ENCODE measurements around the gene N4BP2L1.

Gene N4BP2L1

DNA sequence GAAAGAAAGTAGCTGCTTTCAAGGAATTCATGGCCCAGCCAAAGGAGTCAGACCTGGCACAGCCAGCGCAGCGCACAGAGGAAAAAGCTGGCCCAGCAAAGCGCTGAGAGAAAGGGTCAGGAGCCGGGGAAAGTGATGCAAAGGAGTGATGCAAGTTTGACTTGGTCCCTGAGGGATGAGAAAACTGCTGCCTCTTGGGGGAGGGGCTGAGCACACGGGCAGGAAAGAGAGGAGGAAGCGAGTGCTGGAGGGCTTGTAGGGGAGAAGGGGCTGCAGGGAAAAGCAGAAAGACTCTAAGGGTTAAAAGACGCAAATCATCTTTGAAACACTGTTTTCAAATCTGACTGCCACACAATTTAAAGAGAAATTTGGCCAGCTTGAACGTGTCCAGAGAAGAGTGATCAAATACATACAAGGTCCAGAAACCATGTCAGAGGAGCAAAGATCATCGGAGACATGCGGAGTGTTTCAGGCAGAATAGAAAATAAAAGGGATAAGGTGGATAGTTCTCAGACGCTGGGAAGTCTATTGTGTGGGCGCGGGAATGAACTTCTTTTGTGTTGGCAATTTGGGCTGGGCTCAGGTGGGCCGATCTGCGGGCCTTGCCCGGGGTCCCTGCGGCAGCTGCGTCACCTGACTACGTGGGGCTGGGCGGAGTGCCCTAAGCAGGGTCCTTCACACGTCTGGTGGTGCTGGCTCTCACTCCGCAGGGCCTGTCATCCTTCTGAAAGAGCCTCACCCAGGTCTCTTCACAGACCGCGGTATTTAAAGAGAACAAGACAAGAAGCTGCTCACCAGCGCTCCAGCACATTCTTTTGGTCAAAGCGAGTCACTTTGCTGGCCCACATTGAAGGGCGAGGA lies 18.1 kb downstream of the N4BP2L1 start:
- no peaks in the 10 kb centered on the region for H3K9me3 ChIP-seq (ENCODE audit: insufficient read depth, low read length)
- H3K36me3 ChIP-seq (ENCODE audit: low read length) = no peaks in the 10 kb centered on the region
- no peaks in the 10 kb centered on the region for H3K79me2 ChIP-seq (ENCODE audit: insufficient read depth, low read length)
- H2AFZ ChIP-seq (ENCODE audit: low read depth, low read length, severe bottlenecking) = no peak overlapping the region
- no peaks in the 10 kb centered on the region for H3F3A ChIP-seq (ENCODE audit: insufficient read depth)
- no peak overlapping the region for H3K4me2 ChIP-seq (ENCODE audit: low read depth, low read length, poor library complexity, severe bottlenecking)
- H3K27me3 ChIP-seq (ENCODE audit: low read length) = no peaks in the 10 kb centered on the region
- H3K27ac ChIP-seq (ENCODE audit: low read depth, low read length) = no peak overlapping the region
- H3K9me2 ChIP-seq (replicated peaks; ENCODE audit: insufficient read depth, low read length) = no peaks in the 10 kb centered on the region
- no peak overlapping the region for H3K4me3 ChIP-seq (ENCODE audit: insufficient read depth, low read length, poor library complexity, severe bottlenecking)
- no peaks in the 10 kb centered on the region for H4K20me1 ChIP-seq (ENCODE audit: low read depth, low read length)
- no peak overlapping the region for H3K9ac ChIP-seq (ENCODE audit: low read length)
- TF ChIP-seq, protein P1, sequence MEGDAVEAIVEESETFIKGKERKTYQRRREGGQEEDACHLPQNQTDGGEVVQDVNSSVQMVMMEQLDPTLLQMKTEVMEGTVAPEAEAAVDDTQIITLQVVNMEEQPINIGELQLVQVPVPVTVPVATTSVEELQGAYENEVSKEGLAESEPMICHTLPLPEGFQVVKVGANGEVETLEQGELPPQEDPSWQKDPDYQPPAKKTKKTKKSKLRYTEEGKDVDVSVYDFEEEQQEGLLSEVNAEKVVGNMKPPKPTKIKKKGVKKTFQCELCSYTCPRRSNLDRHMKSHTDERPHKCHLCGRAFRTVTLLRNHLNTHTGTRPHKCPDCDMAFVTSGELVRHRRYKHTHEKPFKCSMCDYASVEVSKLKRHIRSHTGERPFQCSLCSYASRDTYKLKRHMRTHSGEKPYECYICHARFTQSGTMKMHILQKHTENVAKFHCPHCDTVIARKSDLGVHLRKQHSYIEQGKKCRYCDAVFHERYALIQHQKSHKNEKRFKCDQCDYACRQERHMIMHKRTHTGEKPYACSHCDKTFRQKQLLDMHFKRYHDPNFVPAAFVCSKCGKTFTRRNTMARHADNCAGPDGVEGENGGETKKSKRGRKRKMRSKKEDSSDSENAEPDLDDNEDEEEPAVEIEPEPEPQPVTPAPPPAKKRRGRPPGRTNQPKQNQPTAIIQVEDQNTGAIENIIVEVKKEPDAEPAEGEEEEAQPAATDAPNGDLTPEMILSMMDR (IDR thresholded peaks at IDR 0.05; ENCODE audit: insufficient read depth, low read length, poor library complexity, severe bottlenecking) = no peak
- TF ChIP-seq EZH2phosphoT487 (conservative IDR thresholded peaks at IDR 0.05; ENCODE audit: low read length) = no peak

DNA sequence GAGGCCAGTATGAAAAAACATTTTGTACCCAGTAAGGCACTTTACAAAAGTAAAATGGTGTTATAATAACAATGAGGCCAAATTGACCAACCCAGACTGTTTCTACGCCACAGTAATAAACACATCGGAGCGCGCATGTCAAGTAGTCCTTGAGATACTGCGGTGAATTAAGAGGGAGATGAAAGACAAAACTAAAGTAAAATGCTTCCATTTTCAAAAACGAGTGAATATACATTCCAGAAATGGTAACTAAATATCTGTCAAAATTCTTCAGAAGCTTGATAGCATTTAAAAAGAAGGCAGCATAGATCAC lies 19.0 kb downstream of the N4BP2L1 start:
- H3K27ac ChIP-seq (ENCODE audit: low read depth, low read length) = no peak overlapping the region
- H3F3A ChIP-seq (ENCODE audit: insufficient read depth) = no peaks in the 10 kb centered on the region
- H3K36me3 ChIP-seq (ENCODE audit: low read length) = no peaks in the 10 kb centered on the region
- no peaks in the 10 kb centered on the region for H4K20me1 ChIP-seq (ENCODE audit: low read depth, low read length)
- H3K27me3 ChIP-seq (ENCODE audit: low read length) = no peaks in the 10 kb centered on the region
- no peak overlapping the region for H3K4me3 ChIP-seq (ENCODE audit: insufficient read depth, low read length, poor library complexity, severe bottlenecking)
- no peaks in the 10 kb centered on the region for H3K79me2 ChIP-seq (ENCODE audit: insufficient read depth, low read length)
- H3K4me2 ChIP-seq (ENCODE audit: low read depth, low read length, poor library complexity, severe bottlenecking) = no peak overlapping the region
- TF ChIP-seq, protein P1 (IDR thresholded peaks at IDR 0.05; ENCODE audit: insufficient read depth, low read length, poor library complexity, severe bottlenecking) = no peak
- TF ChIP-seq EZH2phosphoT487 (conservative IDR thresholded peaks at IDR 0.05; ENCODE audit: low read length) = no peak
- H3K9ac ChIP-seq (ENCODE audit: low read length) = no peak overlapping the region
- no peaks in the 10 kb centered on the region for H3K9me3 ChIP-seq (ENCODE audit: insufficient read depth, low read length)
- no peaks in the 10 kb centered on the region for H3K9me2 ChIP-seq (replicated peaks; ENCODE audit: insufficient read depth, low read length)
- H2AFZ ChIP-seq (ENCODE audit: low read depth, low read length, severe bottlenecking) = no peak overlapping the region

DNA sequence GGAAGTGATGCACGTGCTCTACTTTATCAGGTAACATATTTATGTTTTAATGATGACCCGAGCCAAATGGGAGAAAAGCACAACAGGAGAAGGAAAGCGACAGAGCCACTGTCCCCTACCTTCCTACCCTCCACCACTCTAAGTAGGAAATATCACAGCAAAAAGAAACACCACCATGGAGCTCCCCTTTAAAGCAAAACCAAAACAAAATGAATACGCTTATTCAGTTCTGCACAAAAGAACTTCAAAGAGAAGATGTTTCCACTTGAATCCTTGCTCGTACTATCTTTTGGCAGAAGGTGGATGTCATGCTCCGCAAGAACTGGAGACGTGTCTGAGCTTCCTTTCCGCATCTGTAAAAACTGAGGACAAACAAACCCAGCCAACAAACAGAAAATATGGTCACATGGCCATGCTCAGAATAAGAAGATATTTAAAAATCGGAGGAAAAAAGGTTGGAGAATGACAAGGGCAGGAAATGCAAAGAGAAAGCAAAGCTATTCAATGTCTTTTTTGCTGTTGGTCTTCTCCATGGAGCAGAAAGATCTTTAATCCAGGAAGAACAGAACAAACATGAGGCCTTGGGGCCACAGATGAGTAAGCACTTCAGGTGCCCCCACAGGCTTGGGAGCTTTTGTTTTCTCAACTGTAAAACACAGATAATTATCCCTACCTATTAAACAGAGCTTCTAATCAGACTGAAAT lies 19.5 kb downstream of the N4BP2L1 start:
- TF ChIP-seq EZH2phosphoT487 (conservative IDR thresholded peaks at IDR 0.05; ENCODE audit: low read length) = no peak
- TF ChIP-seq, protein P1 (IDR thresholded peaks at IDR 0.05; ENCODE audit: insufficient read depth, low read length, poor library complexity, severe bottlenecking) = no peak
- no peaks in the 10 kb centered on the region for H3K9me3 ChIP-seq (ENCODE audit: insufficient read depth, low read length)
- H3K9me2 ChIP-seq (replicated peaks; ENCODE audit: insufficient read depth, low read length) = no peaks in the 10 kb centered on the region
- H3K27ac ChIP-seq (ENCODE audit: low read depth, low read length) = no peak overlapping the region
- H3K79me2 ChIP-seq (ENCODE audit: insufficient read depth, low read length) = no peaks in the 10 kb centered on the region
- H3F3A ChIP-seq (ENCODE audit: insufficient read depth) = no peaks in the 10 kb centered on the region
- H3K27me3 ChIP-seq (ENCODE audit: low read length) = no peaks in the 10 kb centered on the region
- no peaks in the 10 kb centered on the region for H4K20me1 ChIP-seq (ENCODE audit: low read depth, low read length)
- H2AFZ ChIP-seq (ENCODE audit: low read depth, low read length, severe bottlenecking) = no peak overlapping the region
- no peaks in the 10 kb centered on the region for H3K36me3 ChIP-seq (ENCODE audit: low read length)
- no peak overlapping the region for H3K4me3 ChIP-seq (ENCODE audit: insufficient read depth, low read length, poor library complexity, severe bottlenecking)
- no peak overlapping the region for H3K4me2 ChIP-seq (ENCODE audit: low read depth, low read length, poor library complexity, severe bottlenecking)
- H3K9ac ChIP-seq (ENCODE audit: low read length) = no peak overlapping the region

All from SU-DHL-6 (cell line).